HEK293 (cell line): ENCODE data around the gene HYI.

ENCODE experiments used
- CTCF ChIA-PET: fragments of 350-600 bp; formaldehyde crosslinking; extraction: SDS; loops from one replicate; lab custom pipeline; 2021; ENCODE audit warnings: antibody characterized with exemption; lab: Yijun Ruan, JAX
- POLR2A ChIA-PET: fragments of 300-600 bp; formaldehyde crosslinking; extraction: SDS; loops from one replicate; lab custom pipeline; 2020; ENCODE audit warnings: antibody characterized with exemption, inconsistent platforms; lab: Yijun Ruan, JAX
- H3K27ac ChIP-seq: fragments of 200-500 bp; sonication (Bioruptor generic); 2 replicates; pipeline ENCODE4 v1.5.1; 2014; ENCODE audit warnings: low read depth, low read length, control low read depth, inconsistent platforms; ENCODE audit errors: extremely low read depth
- H3K36me3 ChIP-seq, 2 experiments: fragments of 200-500 bp in 1 of 2; sonication (Bioruptor generic) in 1 of 2; 1 replicate in 1 of 2; 2 replicates in 1 of 2; pipeline ENCODE4 v1.5.1; 2014 to 2017; ENCODE audit warnings: inconsistent platforms in 2 of 2, low read length in 2 of 2; ENCODE audit not compliant: control insufficient read depth in 2 of 2, insufficient read depth in 1 of 2
- H3K4me1 ChIP-seq: fragments of 200-500 bp; sonication (Bioruptor generic); 2 replicates; pipeline ENCODE4 v1.5.1; 2014; ENCODE audit warnings: mild to moderate bottlenecking, low read length, inconsistent platforms; ENCODE audit not compliant: control insufficient read depth, insufficient read depth
- H3K4me3 ChIP-seq: 2 replicates; pipeline ENCODE4 v1.5.1; 2011; ENCODE audit warnings: low read depth, mild to moderate bottlenecking, control low read depth, low read length, moderate library complexity
- H3K9me3 ChIP-seq: fragments of 200-500 bp; sonication (Bioruptor generic); 2 replicates; pipeline ENCODE4 v1.5.1; 2014; ENCODE audit warnings: low read depth, low read length, inconsistent platforms; ENCODE audit not compliant: control insufficient read depth, insufficient read depth
- ELK4 ChIP-seq: IDR thresholded peaks from 2 replicates; pipeline ENCODE4 v1.6.1; 2011; ENCODE audit warnings: mild to moderate bottlenecking, low read depth, low read length, borderline replicate concordance
- FEZF1 ChIP-seq: fragments of 450-650 bp; formaldehyde crosslinking; IDR thresholded peaks from 2 replicates; pipeline ENCODE4 v1.5.1; 2016; ENCODE audit warnings: missing biosample characterization, missing genetic modification characterization
- HIC1 ChIP-seq: fragments of 450-650 bp; formaldehyde crosslinking; IDR thresholded peaks from 2 replicates; pipeline ENCODE4 v1.5.1; 2016; ENCODE audit warnings: missing biosample characterization, missing genetic modification characterization
- KLF8 ChIP-seq: fragments of 450-650 bp; formaldehyde crosslinking; IDR thresholded peaks from 2 replicates; pipeline ENCODE4 v1.5.1; 2016; ENCODE audit warnings: missing biosample characterization, missing genetic modification characterization
- PRDM10 ChIP-seq: fragments of 450-650 bp; formaldehyde crosslinking; IDR thresholded peaks from 2 replicates; pipeline ENCODE4 v1.5.1; 2016; ENCODE audit warnings: missing biosample characterization, missing genetic modification characterization
- PRDM6 ChIP-seq: fragments of 450-650 bp; formaldehyde crosslinking; IDR thresholded peaks from 2 replicates; pipeline ENCODE4 v1.5.1; 2017; ENCODE audit warnings: missing biosample characterization, missing genetic modification characterization
- TRIM28 ChIP-seq: IDR thresholded peaks from 2 replicates; pipeline ENCODE4 v1.6.1; 2011; ENCODE audit warnings: low read length, control low read depth, borderline replicate concordance
- ZFP37 ChIP-seq: fragments of 450-650 bp; formaldehyde crosslinking; IDR thresholded peaks from 2 replicates; pipeline ENCODE4 v1.5.1; 2016; ENCODE audit warnings: missing biosample characterization, missing genetic modification characterization
- ZFP69B ChIP-seq: fragments of 450-650 bp; formaldehyde crosslinking; IDR thresholded peaks from 2 replicates; pipeline ENCODE4 v1.5.1; 2016; ENCODE audit warnings: missing biosample characterization, missing genetic modification characterization
- ZNF121 ChIP-seq: fragments of 450-650 bp; formaldehyde crosslinking; IDR thresholded peaks from 2 replicates; pipeline ENCODE4 v1.5.1; 2016; ENCODE audit warnings: missing biosample characterization, missing genetic modification characterization
- ZNF335 ChIP-seq: fragments of 450-650 bp; formaldehyde crosslinking; conservative IDR thresholded peaks from 2 replicates; pipeline ENCODE4 v1.5.1; 2016; ENCODE audit warnings: missing biosample characterization, missing genetic modification characterization
- ZNF433 ChIP-seq: fragments of 450-650 bp; formaldehyde crosslinking; IDR thresholded peaks from 2 replicates; pipeline ENCODE4 v1.5.1; 2016; ENCODE audit warnings: missing biosample characterization, missing genetic modification characterization, low read depth
- ZNF48 ChIP-seq: fragments of 450-650 bp; formaldehyde crosslinking; IDR thresholded peaks from 2 replicates; pipeline ENCODE4 v1.5.1; 2016; ENCODE audit warnings: missing biosample characterization, missing genetic modification characterization
- ZNF549 ChIP-seq: fragments of 450-650 bp; IDR thresholded peaks from 2 replicates; pipeline ENCODE4 v1.5.1; 2018; ENCODE audit warnings: missing biosample characterization, missing genetic modification characterization, mild to moderate bottlenecking, inconsistent platforms, moderate library complexity
- ZNF629 ChIP-seq: fragments of 450-650 bp; formaldehyde crosslinking; IDR thresholded peaks from 2 replicates; pipeline ENCODE4 v1.5.1; 2017; ENCODE audit warnings: missing biosample characterization, missing genetic modification characterization
- ZNF692 ChIP-seq: fragments of 450-650 bp; formaldehyde crosslinking; IDR thresholded peaks from 2 replicates; pipeline ENCODE4 v1.5.1; 2016; ENCODE audit warnings: missing biosample characterization, missing genetic modification characterization
- ZNF791 ChIP-seq: fragments of 450-650 bp; formaldehyde crosslinking; IDR thresholded peaks from 2 replicates; pipeline ENCODE4 v1.5.1; 2016; ENCODE audit warnings: missing biosample characterization, missing genetic modification characterization
- ZSCAN16 ChIP-seq: fragments of 450-650 bp; formaldehyde crosslinking; IDR thresholded peaks from 2 replicates; pipeline ENCODE4 v1.5.1; 2016; ENCODE audit warnings: missing biosample characterization, missing genetic modification characterization

Gene HYI

GRCh38 chr1:43475611-43476401 lies 22.1 kb upstream of the HYI start (continued):
- TF ChIP-seq KLF8, result peak; percentile 53; the same call in 1 of the 2 replicates
- peak; percentile 79 for TF ChIP-seq ZNF629 (tag by site-specific recombination)

GRCh38 chr1:43473463-43473862 lies 19.7 kb upstream of the HYI start:
- no peak overlapping the region for H3K27ac ChIP-seq
- no peak overlapping the region for H3K4me3 ChIP-seq
- TF ChIP-seq ELK4 (no peak), ZNF791 (tag by site-specific recombination) (no peak), PRDM10 (tag by site-specific recombination) (no peak), HIC1 (no peak), ZNF335 (tag by site-specific recombination) (no peak), ZNF549 (tag by site-specific recombination) (no peak), ZSCAN16 (tag by site-specific recombination) (no peak), FEZF1 (tag by site-specific recombination) (no peak), ZNF121 (tag by site-specific recombination) (no peak), ZNF48 (no peak), ZNF433 (tag by site-specific recombination) (no peak), TRIM28 (no peak), PRDM6 (no peak), ZFP69B (tag by site-specific recombination) (no peak), ZFP37 (no peak), ZNF692 (tag by site-specific recombination) (no peak)
- no peaks in the 10 kb centered on the region for H3K9me3 ChIP-seq
- ChIA-PET CTCF (no interaction called here), POLR2A (interaction anchor here (1.0 kb wide), 1 partner anchor 115 kb away, joined by 6 read pairs; the partner anchor contains the start of gene CDC20)
- no peaks in the 10 kb centered on the region for H3K4me1 ChIP-seq
- no peaks in the 10 kb centered on the region for H3K36me3 ChIP-seq
